ENCODE data around the gene SLC7A5.

SLC7A5 gene

DNA sequence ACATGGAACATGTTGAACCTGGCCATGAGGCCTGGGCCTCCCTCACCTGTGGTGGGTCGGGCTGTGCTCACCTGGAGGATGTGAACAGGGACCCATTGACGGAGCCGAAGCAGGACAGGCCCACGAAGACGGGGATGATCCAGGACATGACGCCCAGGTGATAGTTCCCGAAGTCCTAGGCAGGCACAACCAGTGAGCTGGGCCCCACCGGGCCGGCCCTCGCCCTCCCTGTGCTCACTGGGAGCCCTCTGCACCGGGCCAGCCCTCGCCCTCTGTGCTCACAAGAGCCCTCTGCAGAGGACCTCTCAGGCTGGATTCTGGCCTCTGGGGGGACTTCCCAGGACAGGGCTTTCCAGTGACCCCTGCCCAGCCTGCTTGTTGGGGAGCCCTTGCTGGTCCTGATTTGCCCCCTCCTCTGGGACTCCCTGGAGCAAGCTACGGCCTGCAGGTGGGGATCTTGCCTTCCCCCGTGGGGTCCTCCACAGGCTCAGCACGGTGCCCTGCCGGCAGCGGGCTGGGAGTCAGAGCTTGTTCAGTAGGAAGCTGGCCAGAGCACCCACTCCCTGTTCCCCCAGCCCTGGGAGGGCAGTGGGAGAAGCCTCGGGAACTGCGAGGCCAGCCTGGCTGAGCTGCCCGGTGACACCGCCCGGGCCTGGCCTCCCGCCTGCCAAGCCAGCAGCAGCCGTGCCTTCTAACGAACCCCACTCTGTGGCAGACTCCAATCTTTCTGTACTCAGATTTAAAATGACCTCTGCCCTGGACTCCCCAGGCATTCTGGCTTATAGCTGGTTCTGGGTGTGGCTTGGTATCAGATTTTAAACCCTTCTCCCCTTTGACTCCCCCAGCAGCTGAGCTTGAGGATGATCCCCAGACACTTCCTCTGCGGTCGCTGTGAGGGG, 30.4 kb downstream of the SLC7A5 start:
- H3K27ac ChIP-seq = no peak overlapping the region
- TF ChIP-seq, protein P1, sequence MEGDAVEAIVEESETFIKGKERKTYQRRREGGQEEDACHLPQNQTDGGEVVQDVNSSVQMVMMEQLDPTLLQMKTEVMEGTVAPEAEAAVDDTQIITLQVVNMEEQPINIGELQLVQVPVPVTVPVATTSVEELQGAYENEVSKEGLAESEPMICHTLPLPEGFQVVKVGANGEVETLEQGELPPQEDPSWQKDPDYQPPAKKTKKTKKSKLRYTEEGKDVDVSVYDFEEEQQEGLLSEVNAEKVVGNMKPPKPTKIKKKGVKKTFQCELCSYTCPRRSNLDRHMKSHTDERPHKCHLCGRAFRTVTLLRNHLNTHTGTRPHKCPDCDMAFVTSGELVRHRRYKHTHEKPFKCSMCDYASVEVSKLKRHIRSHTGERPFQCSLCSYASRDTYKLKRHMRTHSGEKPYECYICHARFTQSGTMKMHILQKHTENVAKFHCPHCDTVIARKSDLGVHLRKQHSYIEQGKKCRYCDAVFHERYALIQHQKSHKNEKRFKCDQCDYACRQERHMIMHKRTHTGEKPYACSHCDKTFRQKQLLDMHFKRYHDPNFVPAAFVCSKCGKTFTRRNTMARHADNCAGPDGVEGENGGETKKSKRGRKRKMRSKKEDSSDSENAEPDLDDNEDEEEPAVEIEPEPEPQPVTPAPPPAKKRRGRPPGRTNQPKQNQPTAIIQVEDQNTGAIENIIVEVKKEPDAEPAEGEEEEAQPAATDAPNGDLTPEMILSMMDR (IDR thresholded peaks at IDR 0.05) = no peak
- H3K4me3 ChIP-seq (ENCODE audit: low read depth in 1 of 2, low read length in 1 of 2) = no peak overlapping the region
- H3K9me3 ChIP-seq = no peaks in the 10 kb centered on the region
- no peaks in the 10 kb centered on the region for H3K4me1 ChIP-seq (ENCODE audit: control insufficient read depth in 1 of 2, insufficient read depth in 1 of 2, low read depth in 1 of 2, low read length in 1 of 2)
- peaks cover 64% of the 10 kb centered on the region for H3K36me3 ChIP-seq
- H3K27me3 ChIP-seq = no peaks in the 10 kb centered on the region

DNA sequence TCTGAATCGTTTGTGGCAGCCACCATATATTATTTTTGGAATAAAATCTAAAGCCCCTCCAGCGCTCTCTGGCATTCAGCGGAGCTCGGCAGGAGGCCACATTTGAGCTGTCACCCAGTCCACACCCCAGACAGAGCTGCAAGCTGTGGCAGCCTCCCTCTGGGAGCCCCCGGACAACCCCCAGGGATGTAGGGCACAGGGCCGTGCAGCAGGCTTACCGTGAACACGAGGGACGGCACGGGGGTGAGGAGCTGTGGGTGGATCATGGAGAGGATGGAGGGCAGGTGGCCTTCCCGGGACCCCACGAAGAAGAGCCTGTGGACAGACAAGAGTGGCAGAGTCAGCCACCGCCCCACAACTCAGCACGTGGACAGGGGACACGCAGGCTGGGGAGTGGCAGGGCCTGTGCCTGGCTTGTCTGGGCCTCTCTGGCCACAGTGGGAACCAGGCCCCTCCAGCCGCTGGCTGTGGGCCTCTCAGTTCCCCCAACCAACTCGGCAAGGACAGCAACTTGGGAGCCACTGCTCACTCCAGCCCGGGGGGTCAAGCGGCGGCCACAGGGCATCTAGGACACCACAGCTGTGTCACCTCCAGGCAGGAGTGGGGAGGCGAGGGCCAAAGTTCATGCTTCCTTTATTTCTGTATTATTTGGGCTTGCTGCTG, 31.5 kb downstream of the SLC7A5 start:
- H3K36me3 ChIP-seq = peaks cover 73% of the 10 kb centered on the region
- no peak overlapping the region for H3K4me3 ChIP-seq (ENCODE audit: low read depth in 1 of 2, low read length in 1 of 2)
- no peaks in the 10 kb centered on the region for H3K4me1 ChIP-seq (ENCODE audit: control insufficient read depth in 1 of 2, insufficient read depth in 1 of 2, low read depth in 1 of 2, low read length in 1 of 2)

GRCh38 chr16:87836844-87837581, 32.3 kb downstream of the SLC7A5 start:
- H3K9me3 ChIP-seq = no peaks in the 10 kb centered on the region
- H3K27ac ChIP-seq = no peak overlapping the region
- TF ChIP-seq, protein P1 (IDR thresholded peaks at IDR 0.05) = no peak

More for the DNA sequence above, 31.5 kb downstream of the SLC7A5 start:
- TF ChIP-seq, protein P1 (IDR thresholded peaks at IDR 0.05) = no peak
- Histone ChIP-seq H3K27ac (no peak overlapping the region), H3K9me3 (no peaks in the 10 kb centered on the region), H3K27me3 (no peaks in the 10 kb centered on the region)

GRCh38 chr16:87836346-87836843, 32.9 kb downstream of the SLC7A5 start:
- Histone ChIP-seq H3K4me3 (ENCODE audit: low read depth in 1 of 2, low read length in 1 of 2) (no peak overlapping the region), H3K36me3 (peaks cover 82% of the 10 kb centered on the region), H3K4me1 (ENCODE audit: control insufficient read depth in 1 of 2, insufficient read depth in 1 of 2, low read depth in 1 of 2, low read length in 1 of 2) (no peaks in the 10 kb centered on the region), H3K27me3 (no peaks in the 10 kb centered on the region), H3K9me3 (no peaks in the 10 kb centered on the region), H3K27ac (no peak overlapping the region)
- TF ChIP-seq, protein P1 (IDR thresholded peaks at IDR 0.05) = no peak

More at GRCh38 chr16:87836844-87837581, 32.3 kb downstream of the SLC7A5 start:
- H3K4me3 ChIP-seq (ENCODE audit: low read depth in 1 of 2, low read length in 1 of 2) = no peak overlapping the region
- H3K27me3 ChIP-seq = no peaks in the 10 kb centered on the region
- H3K36me3 ChIP-seq = peaks cover 76% of the 10 kb centered on the region
- no peaks in the 10 kb centered on the region for H3K4me1 ChIP-seq (ENCODE audit: control insufficient read depth in 1 of 2, insufficient read depth in 1 of 2, low read depth in 1 of 2, low read length in 1 of 2)

DNA sequence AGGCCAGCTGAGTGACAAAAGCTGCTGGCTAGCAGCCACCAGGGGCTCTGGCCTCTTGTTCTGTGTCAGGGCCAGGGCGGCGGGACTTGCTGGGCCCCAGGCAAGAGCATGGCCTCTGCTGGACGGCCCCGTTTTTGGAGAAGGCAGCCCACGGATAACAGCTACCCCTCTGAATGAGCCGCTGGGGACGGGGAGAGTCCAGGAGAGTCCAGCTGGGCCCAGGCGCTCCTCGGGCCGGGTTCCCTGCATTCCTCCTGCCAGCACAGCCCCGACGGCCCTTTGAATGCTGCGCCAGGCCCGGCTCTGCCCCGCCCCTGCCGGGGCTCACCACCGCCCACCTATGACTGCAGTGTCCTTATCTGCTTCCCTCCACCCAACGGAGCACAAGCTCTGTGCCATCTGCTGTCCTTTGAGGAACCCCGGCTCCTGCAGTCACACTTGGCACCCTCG, 33.4 kb downstream of the SLC7A5 start:
- Histone ChIP-seq H3K4me1 (ENCODE audit: control insufficient read depth in 1 of 2, insufficient read depth in 1 of 2, low read depth in 1 of 2, low read length in 1 of 2) (no peaks in the 10 kb centered on the region), H3K4me3 (ENCODE audit: low read depth in 1 of 2, low read length in 1 of 2) (no peak overlapping the region), H3K27me3 (no peaks in the 10 kb centered on the region), H3K9me3 (no peaks in the 10 kb centered on the region), H3K27ac (no peak overlapping the region), H3K36me3 (peaks cover 83% of the 10 kb centered on the region)
- TF ChIP-seq, protein P1 (IDR thresholded peaks at IDR 0.05) = no peak
